ENCODE measurements around the gene CERS3.

CERS3 gene

GRCh38 chr15:100400996-100401395, 127.8 kb downstream of the CERS3 start:
- Histone ChIP-seq H3K79me2 (ENCODE audit: insufficient read depth, low read depth) (no peaks in the 10 kb centered on the region), H3K9ac (no peak overlapping the region), H4K20me1 (ENCODE audit: insufficient read depth) (no peaks in the 10 kb centered on the region), H3K36me3 (ENCODE audit: insufficient read depth) (no peaks in the 10 kb centered on the region), H3K4me2 (no peak overlapping the region), H3K27me3 (ENCODE audit: insufficient read depth, low read depth) (no peaks in the 10 kb centered on the region), H3K4me3 (IDR thresholded peaks at IDR 0.05; ENCODE audit: insufficient read depth, low read depth, low read length) (no peak overlapping the region), H2AFZ (ENCODE audit: low read depth) (no peak overlapping the region), H3K4me1 (ENCODE audit: low read depth, poor library complexity, severe bottlenecking) (no peaks in the 10 kb centered on the region), H3K27ac (no peak overlapping the region)
- TF ChIP-seq, protein P1, sequence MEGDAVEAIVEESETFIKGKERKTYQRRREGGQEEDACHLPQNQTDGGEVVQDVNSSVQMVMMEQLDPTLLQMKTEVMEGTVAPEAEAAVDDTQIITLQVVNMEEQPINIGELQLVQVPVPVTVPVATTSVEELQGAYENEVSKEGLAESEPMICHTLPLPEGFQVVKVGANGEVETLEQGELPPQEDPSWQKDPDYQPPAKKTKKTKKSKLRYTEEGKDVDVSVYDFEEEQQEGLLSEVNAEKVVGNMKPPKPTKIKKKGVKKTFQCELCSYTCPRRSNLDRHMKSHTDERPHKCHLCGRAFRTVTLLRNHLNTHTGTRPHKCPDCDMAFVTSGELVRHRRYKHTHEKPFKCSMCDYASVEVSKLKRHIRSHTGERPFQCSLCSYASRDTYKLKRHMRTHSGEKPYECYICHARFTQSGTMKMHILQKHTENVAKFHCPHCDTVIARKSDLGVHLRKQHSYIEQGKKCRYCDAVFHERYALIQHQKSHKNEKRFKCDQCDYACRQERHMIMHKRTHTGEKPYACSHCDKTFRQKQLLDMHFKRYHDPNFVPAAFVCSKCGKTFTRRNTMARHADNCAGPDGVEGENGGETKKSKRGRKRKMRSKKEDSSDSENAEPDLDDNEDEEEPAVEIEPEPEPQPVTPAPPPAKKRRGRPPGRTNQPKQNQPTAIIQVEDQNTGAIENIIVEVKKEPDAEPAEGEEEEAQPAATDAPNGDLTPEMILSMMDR (conservative IDR thresholded peaks at IDR 0.05; ENCODE audit: low read depth, low read length), result no peak

DNA sequence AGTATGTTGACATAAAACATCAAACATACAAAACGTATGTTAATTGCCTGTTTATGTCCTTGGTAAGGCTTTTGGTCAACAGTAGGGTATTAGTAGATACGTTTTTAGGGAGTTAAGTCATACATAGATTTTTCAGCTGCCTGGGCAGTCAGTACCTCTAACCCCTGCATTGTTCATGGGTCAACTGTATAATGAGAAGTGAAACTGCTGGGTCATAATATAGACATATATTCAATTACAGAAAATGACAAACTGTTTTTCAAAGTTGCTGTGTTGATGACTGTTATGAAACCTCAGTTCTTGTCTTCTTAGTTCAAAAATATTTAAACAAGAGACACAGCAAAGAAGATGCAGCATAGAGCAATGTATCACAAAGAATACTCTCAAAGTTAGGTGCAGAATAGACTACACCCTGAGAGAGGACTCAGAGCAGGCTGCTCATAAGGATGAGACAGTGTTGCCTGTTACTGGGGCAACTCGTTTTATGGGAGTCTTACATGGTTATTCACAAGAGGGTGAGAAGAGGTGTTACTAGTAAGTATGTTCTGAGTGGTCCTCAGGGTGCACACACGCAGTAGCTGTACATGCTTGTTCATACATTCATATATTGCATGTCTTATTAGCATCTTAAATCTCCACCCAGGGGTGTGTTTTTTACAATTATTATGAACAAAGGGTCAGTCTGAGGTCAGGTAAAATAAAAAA, 133.9 kb downstream of the CERS3 start:
- Histone ChIP-seq H3K36me3 (ENCODE audit: insufficient read depth) (no peaks in the 10 kb centered on the region), H3K4me1 (ENCODE audit: low read depth, poor library complexity, severe bottlenecking) (no peaks in the 10 kb centered on the region), H3K4me2 (no peak overlapping the region), H3K79me2 (ENCODE audit: insufficient read depth, low read depth) (no peaks in the 10 kb centered on the region), H3K4me3 (IDR thresholded peaks at IDR 0.05; ENCODE audit: insufficient read depth, low read depth, low read length) (no peak overlapping the region), H3K9ac (no peak overlapping the region), H3K27me3 (ENCODE audit: insufficient read depth, low read depth) (no peaks in the 10 kb centered on the region), H2AFZ (ENCODE audit: low read depth) (no peak overlapping the region), H3K27ac (no peak overlapping the region), H4K20me1 (ENCODE audit: insufficient read depth) (no peaks in the 10 kb centered on the region)
- TF ChIP-seq, protein P1 (conservative IDR thresholded peaks at IDR 0.05; ENCODE audit: low read depth, low read length), result no peak

DNA sequence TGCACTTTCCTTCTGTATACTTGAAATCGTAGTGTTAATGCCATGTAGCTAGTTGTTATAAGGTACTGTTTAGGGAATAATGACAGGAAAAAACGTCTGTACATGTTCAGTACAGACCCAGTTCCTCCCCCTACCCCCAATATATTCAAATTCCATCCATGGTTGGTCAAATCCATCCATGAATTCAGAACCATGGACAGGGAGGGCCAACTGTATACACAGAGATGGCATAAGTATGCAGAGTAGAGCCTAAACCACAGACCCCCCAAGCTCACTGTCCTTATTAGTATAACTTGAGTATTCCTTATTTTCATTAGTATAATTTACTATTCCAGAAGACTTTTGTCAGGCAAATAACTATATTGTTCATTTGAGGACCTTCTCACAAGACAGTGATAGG, 135.7 kb downstream of the CERS3 start:
- Histone ChIP-seq H3K4me3 (IDR thresholded peaks at IDR 0.05; ENCODE audit: insufficient read depth, low read depth, low read length) (no peak overlapping the region), H3K4me2 (no peak overlapping the region), H3K27ac (no peak overlapping the region), H3K27me3 (ENCODE audit: insufficient read depth, low read depth) (no peaks in the 10 kb centered on the region), H3K79me2 (ENCODE audit: insufficient read depth, low read depth) (no peaks in the 10 kb centered on the region), H4K20me1 (ENCODE audit: insufficient read depth) (no peaks in the 10 kb centered on the region), H3K36me3 (ENCODE audit: insufficient read depth) (no peaks in the 10 kb centered on the region), H2AFZ (ENCODE audit: low read depth) (no peak overlapping the region), H3K9ac (no peak overlapping the region), H3K4me1 (ENCODE audit: low read depth, poor library complexity, severe bottlenecking) (no peaks in the 10 kb centered on the region)
- TF ChIP-seq, protein P1 (conservative IDR thresholded peaks at IDR 0.05; ENCODE audit: low read depth, low read length), result no peak

DNA sequence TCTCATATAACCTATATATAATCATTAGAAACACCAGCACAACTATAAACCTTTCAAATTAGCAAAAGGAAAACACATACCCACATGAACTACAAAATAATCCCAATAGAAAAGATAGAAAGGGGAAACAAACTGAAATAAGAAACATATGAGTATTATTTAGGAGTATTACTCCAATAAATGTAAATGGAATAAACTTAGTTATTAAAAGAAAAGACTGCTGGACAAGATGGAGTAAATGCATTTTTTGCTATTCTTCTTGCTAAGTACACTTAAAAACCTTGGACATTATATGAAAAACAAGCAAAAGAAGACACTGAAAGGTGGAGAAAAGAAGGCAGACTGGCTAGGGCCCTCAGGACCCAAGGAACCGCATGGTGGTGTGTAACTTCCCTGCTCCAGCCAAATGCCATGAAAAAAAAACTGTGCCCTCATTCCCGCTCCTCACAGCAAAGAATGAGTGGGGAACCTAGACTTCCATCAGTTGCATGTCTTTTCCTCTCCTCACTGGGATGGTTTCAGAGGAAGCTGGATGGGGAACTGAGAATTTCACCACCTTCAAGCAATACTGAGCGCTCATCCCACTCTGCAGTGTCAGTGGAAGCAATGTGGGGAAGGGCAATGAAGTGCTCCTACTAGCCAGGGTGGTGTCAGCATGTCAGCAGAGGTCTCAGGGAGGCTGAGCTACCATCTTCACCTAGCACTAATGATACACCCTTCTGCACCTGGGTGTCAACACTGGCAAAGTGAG, 143.3 kb downstream of the CERS3 start:
- Histone ChIP-seq H3K4me3 (IDR thresholded peaks at IDR 0.05; ENCODE audit: insufficient read depth, low read depth, low read length) (no peak overlapping the region), H3K36me3 (ENCODE audit: insufficient read depth) (no peaks in the 10 kb centered on the region), H3K4me2 (no peak overlapping the region), H4K20me1 (ENCODE audit: insufficient read depth) (no peaks in the 10 kb centered on the region), H3K9ac (no peak overlapping the region), H3K4me1 (ENCODE audit: low read depth, poor library complexity, severe bottlenecking) (no peaks in the 10 kb centered on the region), H3K27ac (no peak overlapping the region), H3K79me2 (ENCODE audit: insufficient read depth, low read depth) (no peaks in the 10 kb centered on the region), H3K27me3 (ENCODE audit: insufficient read depth, low read depth) (no peaks in the 10 kb centered on the region), H2AFZ (ENCODE audit: low read depth) (no peak overlapping the region)
- TF ChIP-seq, protein P1 (conservative IDR thresholded peaks at IDR 0.05; ENCODE audit: low read depth, low read length), result no peak

Data from KMS-11 (cell line).